ENCODE data around the gene PCED1B. TPM values are rescaled to one million over a fixed set of nuclear protein-coding genes. Genes with fewer than 3 reads are reported as not detected.
"Not testable (repeated sequence)": the region's sequence is repeated elsewhere in the genome, so short reads cannot be mapped to it uniquely, and the experiment has no call there.

The PCED1B gene
- 10.0 TPM for total RNA-seq

GRCh38 chr12:47079468-47079980, at the start of gene PCED1B, which contains the start of gene AMIGO2:
Gene PCED1B, plus strand, starts transcription at chr12:47079621. Its CDS starts 155,443 bp downstream, at chr12:47235064.
Gene AMIGO2, minus strand, starts transcription at chr12:47079959. Its CDS starts 957 bp downstream, at chr12:47079002.
- Histone ChIP-seq H3K27me3 (ENCODE audit: insufficient read depth, low read length) (peaks cover 6% of the 10 kb centered on the region), H3K4me3 (ENCODE audit: low read length) (peak within 1 kb of the TSS; percentile 66), H3K9me3 (ENCODE audit: low read depth, low read length) (no peaks in the 10 kb centered on the region), H3K4me1 (ENCODE audit: insufficient read depth, low read length) (peaks cover 39% of the 10 kb centered on the region)

- H3K27me3 ChIP-seq (ENCODE audit: insufficient read depth, low read length), result peaks cover 3% of the 10 kb centered on the region
Measured at GRCh38 chr12:47029903-47030302, 49.5 kb upstream of the PCED1B start.

DNA sequence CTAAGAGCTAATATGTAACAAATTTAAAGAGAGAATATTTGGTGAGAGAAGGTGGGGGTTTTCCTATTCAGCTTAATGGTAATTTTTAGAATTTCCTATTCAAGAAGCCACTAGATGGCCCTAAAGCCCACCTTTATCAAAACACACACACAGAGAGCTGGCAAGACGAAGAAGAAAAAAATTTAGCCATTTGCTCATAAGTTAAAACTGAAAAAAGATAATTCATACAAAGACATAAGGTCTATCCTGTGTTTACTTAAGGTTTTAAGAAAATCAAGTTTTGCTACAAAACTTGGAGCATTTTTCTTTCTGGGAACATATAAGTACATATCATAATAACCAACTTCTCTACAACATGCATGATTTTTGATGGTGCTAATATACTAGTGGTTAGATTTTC, 46.8 kb upstream of the PCED1B start:
- no peaks in the 10 kb centered on the region for H3K27me3 ChIP-seq (ENCODE audit: insufficient read depth, low read length)
- H3K4me3 ChIP-seq (ENCODE audit: low read length), result no peak overlapping the region
- no peaks in the 10 kb centered on the region for H3K9me3 ChIP-seq (ENCODE audit: low read depth, low read length)
- H3K4me1 ChIP-seq (ENCODE audit: insufficient read depth, low read length), result no peaks in the 10 kb centered on the region

More at GRCh38 chr12:47029903-47030302, 49.5 kb upstream of the PCED1B start:
- H3K4me3 ChIP-seq (ENCODE audit: low read length), result no peak overlapping the region
- no peaks in the 10 kb centered on the region for H3K9me3 ChIP-seq (ENCODE audit: low read depth, low read length)
- H3K4me1 ChIP-seq (ENCODE audit: insufficient read depth, low read length), result no peaks in the 10 kb centered on the region

DNA sequence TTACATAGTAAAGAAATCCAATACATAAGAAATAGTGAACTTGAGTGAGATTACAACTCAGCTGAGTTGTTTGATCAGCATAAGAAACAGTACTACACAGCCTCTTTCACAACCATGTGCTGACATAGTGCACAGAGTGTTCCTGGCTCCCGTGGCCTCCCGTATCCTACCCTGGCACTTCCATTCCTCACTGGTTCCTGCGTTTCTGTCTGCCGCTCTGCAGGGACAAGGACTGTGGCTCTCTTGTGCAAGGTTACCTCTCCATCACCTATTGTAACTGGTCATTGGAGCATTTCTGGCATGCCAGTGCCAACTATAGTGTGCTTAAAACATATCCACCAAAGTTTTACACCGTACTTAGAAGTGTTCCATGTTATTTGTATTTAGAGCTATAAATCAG, 46.3 kb upstream of the PCED1B start:
- H3K27me3 ChIP-seq (ENCODE audit: insufficient read depth, low read length), result no peaks in the 10 kb centered on the region
- no peaks in the 10 kb centered on the region for H3K9me3 ChIP-seq (ENCODE audit: low read depth, low read length)
- H3K4me1 ChIP-seq (ENCODE audit: insufficient read depth, low read length), result no peaks in the 10 kb centered on the region
- H3K4me3 ChIP-seq (ENCODE audit: low read length), result no peak overlapping the region

GRCh38 chr12:47033789-47034555, 45.4 kb upstream of the PCED1B start:
- Histone ChIP-seq H3K9me3 (ENCODE audit: low read depth, low read length) (no peaks in the 10 kb centered on the region), H3K4me3 (ENCODE audit: low read length) (no peak overlapping the region), H3K27me3 (ENCODE audit: insufficient read depth, low read length) (no peaks in the 10 kb centered on the region), H3K4me1 (ENCODE audit: insufficient read depth, low read length) (no peaks in the 10 kb centered on the region)

DNA sequence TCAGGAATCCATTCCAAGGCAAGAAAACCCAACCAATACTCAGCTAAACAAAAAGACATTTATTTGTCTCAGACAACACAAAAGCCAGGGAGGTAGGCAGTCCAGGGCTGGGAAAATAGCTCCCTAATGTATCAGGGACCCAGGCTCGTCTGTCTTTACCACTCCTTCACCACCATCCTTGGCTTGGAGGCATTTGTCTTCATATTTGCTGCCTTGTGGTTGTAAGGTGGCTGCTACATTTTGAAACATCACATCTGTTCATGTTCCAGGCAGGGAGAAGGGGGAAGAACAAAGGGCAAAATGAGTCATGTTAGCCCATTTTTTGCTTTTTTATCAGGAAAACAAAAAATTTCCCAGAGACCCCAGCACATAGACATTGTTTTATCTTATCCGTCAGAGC, 44.8 kb upstream of the PCED1B start:
- Histone ChIP-seq H3K27me3 (ENCODE audit: insufficient read depth, low read length) (no peaks in the 10 kb centered on the region), H3K4me1 (ENCODE audit: insufficient read depth, low read length) (no peaks in the 10 kb centered on the region), H3K9me3 (ENCODE audit: low read depth, low read length) (no peaks in the 10 kb centered on the region), H3K4me3 (ENCODE audit: low read length) (no peak overlapping the region)

DNA sequence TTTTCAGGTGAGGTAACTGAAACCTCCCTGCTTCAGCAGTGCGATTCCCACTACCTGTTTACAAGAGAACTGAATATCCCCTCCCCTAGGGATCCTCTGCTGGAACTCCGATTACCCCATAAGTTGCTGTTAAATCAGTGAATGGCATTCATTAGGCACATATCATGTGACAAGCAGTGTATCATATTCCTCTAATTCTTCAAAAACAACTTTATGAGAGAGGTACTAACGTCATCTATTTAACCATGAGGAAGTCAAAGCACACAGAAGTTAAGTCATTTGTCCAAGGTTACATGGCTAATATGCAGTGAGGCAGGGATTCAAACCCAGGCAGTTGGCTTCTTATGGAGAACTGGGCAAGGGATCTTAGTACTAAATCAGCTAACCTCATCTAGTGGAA, 43.9 kb upstream of the PCED1B start:
- no peaks in the 10 kb centered on the region for H3K4me1 ChIP-seq (ENCODE audit: insufficient read depth, low read length)
- H3K4me3 ChIP-seq (ENCODE audit: low read length), result no peak overlapping the region
- H3K27me3 ChIP-seq (ENCODE audit: insufficient read depth, low read length), result no peaks in the 10 kb centered on the region
- no peaks in the 10 kb centered on the region for H3K9me3 ChIP-seq (ENCODE audit: low read depth, low read length)

- H3K4me3 ChIP-seq (ENCODE audit: low read length), result no peak overlapping the region
- no peaks in the 10 kb centered on the region for H3K9me3 ChIP-seq (ENCODE audit: low read depth, low read length)
- no peaks in the 10 kb centered on the region for H3K27me3 ChIP-seq (ENCODE audit: insufficient read depth, low read length)
- no peaks in the 10 kb centered on the region for H3K4me1 ChIP-seq (ENCODE audit: insufficient read depth, low read length)
Measured at GRCh38 chr12:47038270-47038748, 41.1 kb upstream of the PCED1B start.

DNA sequence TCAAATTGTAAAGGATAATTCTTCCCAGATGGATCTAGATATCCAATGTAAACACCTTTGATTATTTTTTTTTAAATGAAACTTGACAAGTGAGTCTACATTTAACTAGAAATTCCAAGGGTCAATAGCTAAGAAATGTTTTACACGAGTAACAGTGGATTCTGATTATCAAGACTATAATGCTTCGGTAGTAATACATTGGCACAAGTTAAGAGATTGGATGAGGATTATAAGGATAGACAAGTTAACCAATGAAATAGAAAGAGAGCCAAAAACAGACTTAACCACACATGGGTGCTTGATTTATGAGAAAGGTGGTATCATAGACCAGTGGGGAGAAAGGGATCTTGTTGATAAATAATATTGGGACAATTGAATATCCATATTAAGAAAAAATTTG, 40.3 kb upstream of the PCED1B start:
- Histone ChIP-seq H3K4me1 (ENCODE audit: insufficient read depth, low read length) (no peaks in the 10 kb centered on the region), H3K4me3 (ENCODE audit: low read length) (no peak overlapping the region), H3K27me3 (ENCODE audit: insufficient read depth, low read length) (no peaks in the 10 kb centered on the region), H3K9me3 (ENCODE audit: low read depth, low read length) (no peaks in the 10 kb centered on the region)

DNA sequence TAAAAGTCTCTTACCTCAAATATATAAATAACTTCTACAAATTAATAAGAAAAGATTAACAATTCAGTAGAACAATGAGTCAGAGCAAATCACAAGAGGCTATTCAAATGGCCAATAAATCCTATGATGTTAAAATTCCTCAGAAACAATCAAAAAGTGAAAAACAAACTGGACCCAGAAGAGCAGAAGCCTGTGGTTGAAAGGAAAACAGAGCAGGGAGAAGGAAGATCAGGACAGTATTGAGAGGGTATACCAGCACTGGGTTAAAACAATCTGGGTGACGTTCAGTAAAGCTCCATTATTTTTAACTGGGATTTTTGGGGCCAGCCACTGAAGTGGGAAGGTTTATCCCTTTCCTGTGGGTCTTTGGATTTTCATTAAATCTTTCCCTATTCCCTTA, 39.7 kb upstream of the PCED1B start:
- no peak overlapping the region for H3K4me3 ChIP-seq (ENCODE audit: low read length)
- H3K27me3 ChIP-seq (ENCODE audit: insufficient read depth, low read length), result no peaks in the 10 kb centered on the region
- H3K9me3 ChIP-seq (ENCODE audit: low read depth, low read length), result no peaks in the 10 kb centered on the region
- no peaks in the 10 kb centered on the region for H3K4me1 ChIP-seq (ENCODE audit: insufficient read depth, low read length)

DNA sequence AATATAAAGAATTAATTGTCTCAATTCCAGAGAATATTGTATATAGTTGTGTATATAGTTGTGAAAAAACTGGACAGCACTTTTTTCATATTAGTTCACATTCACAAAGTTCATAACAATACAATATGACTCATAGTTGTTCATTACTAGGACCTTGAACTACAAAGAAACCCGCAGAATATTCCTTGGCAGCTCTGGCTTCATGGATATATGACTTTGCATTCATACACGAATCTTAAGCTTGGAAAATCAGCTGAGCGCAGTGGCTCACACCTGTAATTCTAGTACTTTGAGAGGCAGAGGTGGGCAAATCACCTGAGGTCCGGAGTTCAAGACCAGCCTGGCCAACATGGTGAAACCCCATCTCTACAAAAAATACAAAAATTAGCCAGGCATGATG, 38.1 kb upstream of the PCED1B start:
- Histone ChIP-seq H3K4me1 (ENCODE audit: insufficient read depth, low read length) (no peaks in the 10 kb centered on the region), H3K4me3 (ENCODE audit: low read length) (no peak overlapping the region), H3K9me3 (ENCODE audit: low read depth, low read length) (no peaks in the 10 kb centered on the region), H3K27me3 (ENCODE audit: insufficient read depth, low read length) (peaks cover 3% of the 10 kb centered on the region)

DNA sequence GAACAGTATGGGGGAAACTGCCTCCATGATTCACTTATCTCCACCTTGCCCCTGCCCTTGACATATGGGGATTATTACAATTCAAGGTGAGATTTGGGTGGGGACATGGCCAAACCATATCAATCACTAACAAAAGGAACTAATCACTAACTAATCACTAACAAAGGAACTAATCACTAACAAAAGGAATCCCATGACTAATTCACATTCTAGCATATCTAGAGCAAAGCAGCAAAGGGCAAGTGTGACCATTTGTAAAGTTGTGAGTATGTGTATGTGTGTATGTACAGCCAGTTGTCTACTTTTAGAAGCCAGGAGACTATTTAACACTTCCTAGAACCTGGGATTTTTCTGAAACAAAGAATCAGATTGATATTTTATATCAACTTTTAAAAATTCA, 30.9 kb upstream of the PCED1B start:
- no peaks in the 10 kb centered on the region for H3K4me1 ChIP-seq (ENCODE audit: insufficient read depth, low read length)
- peaks cover 3% of the 10 kb centered on the region for H3K27me3 ChIP-seq (ENCODE audit: insufficient read depth, low read length)
- no peaks in the 10 kb centered on the region for H3K9me3 ChIP-seq (ENCODE audit: low read depth, low read length)
- no peak overlapping the region for H3K4me3 ChIP-seq (ENCODE audit: low read length)

DNA sequence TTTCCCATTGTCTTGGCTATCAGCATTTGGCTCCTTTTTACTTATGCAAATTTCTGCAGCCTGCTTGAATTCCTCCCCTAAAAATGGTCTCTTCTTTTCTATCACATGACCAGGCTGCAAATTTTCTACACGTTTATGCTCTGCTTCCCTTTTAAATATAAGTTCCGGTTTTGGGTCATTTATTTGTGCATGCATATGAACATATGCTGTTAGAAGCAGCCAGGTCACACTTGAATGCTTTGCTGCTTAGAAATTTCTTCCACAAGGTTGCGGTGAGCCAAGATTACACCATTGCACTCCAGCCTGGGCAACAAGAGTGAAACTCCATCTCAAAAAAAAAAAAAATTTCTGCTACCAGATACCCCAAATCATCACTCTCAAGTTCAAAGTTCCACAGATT, 28.1 kb upstream of the PCED1B start:
- not testable (repeated sequence) for H3K9me3 ChIP-seq (ENCODE audit: low read depth, low read length); H3K27me3 ChIP-seq (ENCODE audit: insufficient read depth, low read length); H3K4me1 ChIP-seq (ENCODE audit: insufficient read depth, low read length); H3K4me3 ChIP-seq (ENCODE audit: low read length)

GRCh38 chr12:47052274-47052673, 27.1 kb upstream of the PCED1B start:
- no peaks in the 10 kb centered on the region for H3K9me3 ChIP-seq (ENCODE audit: low read depth, low read length)

GRCh38 chr12:47053961-47054360, 25.5 kb upstream of the PCED1B start:
- Histone ChIP-seq H3K4me1 (ENCODE audit: insufficient read depth, low read length) (peaks cover 5% of the 10 kb centered on the region), H3K27me3 (ENCODE audit: insufficient read depth, low read length) (no peaks in the 10 kb centered on the region), H3K9me3 (ENCODE audit: low read depth, low read length) (no peaks in the 10 kb centered on the region), H3K4me3 (ENCODE audit: low read length) (no peak overlapping the region)

More at GRCh38 chr12:47052274-47052673, 27.1 kb upstream of the PCED1B start:
- no peak overlapping the region for H3K4me3 ChIP-seq (ENCODE audit: low read length)
- H3K27me3 ChIP-seq (ENCODE audit: insufficient read depth, low read length), result no peaks in the 10 kb centered on the region
- peaks cover 5% of the 10 kb centered on the region for H3K4me1 ChIP-seq (ENCODE audit: insufficient read depth, low read length)

DNA sequence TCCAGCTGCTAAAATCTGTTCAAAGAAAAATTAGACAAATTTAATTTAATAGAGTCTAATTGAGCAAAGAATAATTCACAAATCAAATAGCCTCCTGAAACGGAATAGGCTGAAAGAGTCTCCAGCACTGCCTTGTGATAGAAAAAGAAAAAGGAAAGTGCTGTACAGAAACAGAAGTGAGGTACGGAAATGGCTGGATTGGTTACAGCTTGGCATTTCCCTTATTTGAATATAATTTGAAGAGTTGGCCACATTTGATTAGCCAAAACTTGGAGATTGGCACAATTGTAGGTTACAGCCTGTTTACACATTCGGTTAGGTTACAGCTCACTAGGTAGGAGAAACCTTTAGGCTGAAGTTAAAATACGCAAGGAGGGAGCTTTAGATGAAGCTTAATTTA, 24.8 kb upstream of the PCED1B start:
- no peak overlapping the region for H3K4me3 ChIP-seq (ENCODE audit: low read length)
- no peaks in the 10 kb centered on the region for H3K9me3 ChIP-seq (ENCODE audit: low read depth, low read length)
- H3K27me3 ChIP-seq (ENCODE audit: insufficient read depth, low read length), result no peaks in the 10 kb centered on the region
- H3K4me1 ChIP-seq (ENCODE audit: insufficient read depth, low read length), result peaks cover 5% of the 10 kb centered on the region
